ENCODE measurements around the gene AUP1.

AUP1 gene

DNA sequence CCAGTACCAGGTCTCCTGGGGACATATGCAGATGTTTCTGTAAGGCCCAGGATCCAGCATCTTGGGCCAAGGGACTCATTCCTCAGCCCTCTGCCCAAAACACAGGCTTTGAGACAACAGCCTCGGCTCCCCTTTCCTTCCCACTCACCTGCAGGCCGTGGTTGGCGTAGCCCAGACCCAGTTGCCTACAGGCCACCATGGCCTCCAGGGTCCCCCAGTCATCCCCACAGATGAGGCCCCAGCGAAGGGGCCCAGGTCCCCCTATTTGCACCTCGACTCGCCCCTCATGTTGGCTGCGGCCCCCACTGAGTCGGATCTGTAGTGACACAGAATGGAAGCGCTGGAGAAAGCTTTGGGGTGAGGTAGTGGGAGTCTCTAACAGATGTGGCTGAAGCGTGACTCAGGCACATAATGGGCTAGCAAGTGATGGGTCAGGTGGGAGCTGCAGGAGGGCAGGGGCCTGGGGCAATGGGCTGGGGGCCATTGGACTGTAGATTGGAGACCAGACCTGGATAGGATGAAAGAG, 6.0 kb upstream of the AUP1 start:
- DNase-seq (ENCODE audit: low spot score), result no peak

DNA sequence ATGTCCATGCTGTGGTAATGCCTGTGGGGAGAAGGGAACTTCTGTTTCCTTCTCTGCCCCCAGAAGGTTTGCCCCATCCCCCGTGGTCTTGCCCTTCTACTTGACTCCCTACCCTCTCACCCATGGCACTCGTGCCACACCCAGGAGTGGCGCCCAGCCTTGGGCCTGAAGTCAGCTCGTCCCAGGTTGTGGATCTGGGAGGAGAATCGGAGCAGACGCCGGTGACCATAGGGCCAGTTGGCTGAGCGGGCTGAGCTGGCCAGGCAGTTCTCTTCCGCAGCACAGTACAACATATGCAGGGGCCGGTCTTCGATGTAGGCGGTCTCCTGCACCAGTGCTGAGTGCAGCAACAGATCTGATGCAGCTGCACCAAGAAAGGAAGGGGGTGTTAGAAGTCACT, 4.9 kb upstream of the AUP1 start:
- no peak for DNase-seq (ENCODE audit: low spot score)

DNA sequence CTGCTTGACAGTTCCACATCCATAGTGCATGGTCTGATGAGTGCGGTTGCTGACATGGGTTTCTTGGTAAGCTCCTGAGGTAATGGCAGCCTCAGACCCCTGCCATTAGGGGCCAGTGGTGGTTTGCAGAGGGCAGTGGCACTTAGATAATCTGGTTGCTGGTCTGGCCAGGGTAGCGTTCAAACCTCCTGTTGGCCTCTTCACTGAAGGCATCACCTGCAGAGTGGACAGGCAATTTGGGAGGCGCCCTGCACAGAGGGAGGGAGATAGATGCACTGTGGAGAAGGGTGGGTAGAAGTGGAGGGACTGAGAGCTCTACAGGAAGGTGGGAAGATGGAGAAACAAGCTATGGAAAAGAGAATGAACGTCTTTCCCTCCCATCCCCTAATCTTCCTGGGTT, 4.0 kb upstream of the AUP1 start:
- DNase-seq (ENCODE audit: low spot score), result no peak

DNA sequence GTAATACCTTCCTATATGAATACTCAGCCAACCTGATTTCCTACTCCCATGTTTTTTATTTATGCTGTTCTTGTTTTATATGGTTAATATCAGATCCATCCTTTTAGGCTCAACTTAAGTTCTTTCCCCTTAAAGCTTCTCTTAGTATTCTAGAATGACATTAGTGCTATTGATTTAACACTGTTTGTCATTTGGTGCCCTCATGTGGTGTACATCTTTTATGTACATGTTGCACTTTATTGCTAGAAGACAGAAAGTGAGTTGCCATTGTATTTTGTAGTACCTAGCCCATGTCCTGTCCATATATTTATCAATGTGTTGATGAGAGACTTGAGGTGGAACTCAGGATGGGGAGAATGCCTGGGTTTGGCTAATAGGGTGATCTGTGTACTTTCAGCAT, 2.7 kb upstream of the AUP1 start:
- no peak for DNase-seq (ENCODE audit: low spot score)

DNA sequence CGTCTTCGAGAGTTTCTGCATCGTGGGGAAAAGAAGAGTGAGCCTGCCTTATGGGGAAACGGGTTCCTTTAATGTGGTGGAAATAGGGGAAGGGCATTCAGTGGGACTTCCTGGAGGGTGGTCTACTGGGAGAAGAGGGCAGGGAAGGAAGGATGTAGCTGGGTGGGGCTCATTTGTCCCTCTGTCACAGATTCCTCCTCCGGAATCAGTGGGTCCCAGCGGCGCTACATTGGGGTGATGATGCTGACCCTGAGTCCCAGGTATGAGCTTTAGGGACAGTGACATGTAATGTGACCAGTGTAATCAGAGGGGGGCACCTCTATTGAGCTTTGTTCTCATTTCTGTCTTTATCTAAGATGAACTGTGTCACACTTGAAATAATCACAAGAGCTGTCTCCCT, 2.2 kb upstream of the AUP1 start:
- no peak for DNase-seq (ENCODE audit: low spot score)

DNA sequence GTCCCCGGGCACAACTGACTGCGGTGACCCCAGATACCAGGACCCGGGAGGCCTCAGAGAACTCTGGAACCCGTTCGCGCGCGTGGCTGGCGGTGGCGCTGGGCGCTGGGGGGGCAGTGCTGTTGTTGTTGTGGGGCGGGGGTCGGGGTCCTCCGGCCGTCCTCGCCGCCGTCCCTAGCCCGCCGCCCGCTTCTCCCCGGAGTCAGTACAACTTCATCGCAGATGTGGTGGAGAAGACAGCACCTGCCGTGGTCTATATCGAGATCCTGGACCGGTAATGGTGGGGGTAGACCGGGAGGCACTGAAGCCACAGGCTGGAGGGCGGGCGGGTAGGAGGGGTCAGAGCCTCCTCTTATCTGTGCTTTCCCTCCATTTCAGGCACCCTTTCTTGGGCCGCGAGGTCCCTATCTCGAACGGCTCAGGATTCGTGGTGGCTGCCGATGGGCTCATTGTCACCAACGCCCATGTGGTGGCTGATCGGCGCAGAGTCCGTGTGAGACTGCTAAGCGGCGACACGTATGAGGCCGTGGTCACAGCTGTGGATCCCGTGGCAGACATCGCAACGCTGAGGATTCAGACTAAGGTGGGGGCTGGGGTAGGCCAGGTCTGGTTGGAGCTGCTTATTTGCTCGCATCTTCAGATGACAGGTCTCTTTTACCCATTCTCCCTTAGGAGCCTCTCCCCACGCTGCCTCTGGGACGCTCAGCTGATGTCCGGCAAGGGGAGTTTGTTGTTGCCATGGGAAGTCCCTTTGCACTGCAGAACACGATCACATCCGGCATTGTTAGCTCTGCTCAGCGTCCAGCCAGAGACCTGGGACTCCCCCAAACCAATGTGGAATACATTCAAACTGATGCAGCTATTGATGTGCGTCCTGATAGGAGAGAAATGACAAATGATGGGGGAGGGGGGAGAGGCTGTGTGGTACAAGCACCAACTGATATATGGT, 1.0 kb upstream of the AUP1 start:
- DNase-seq (ENCODE audit: low spot score), result peak; percentile 53

DNA sequence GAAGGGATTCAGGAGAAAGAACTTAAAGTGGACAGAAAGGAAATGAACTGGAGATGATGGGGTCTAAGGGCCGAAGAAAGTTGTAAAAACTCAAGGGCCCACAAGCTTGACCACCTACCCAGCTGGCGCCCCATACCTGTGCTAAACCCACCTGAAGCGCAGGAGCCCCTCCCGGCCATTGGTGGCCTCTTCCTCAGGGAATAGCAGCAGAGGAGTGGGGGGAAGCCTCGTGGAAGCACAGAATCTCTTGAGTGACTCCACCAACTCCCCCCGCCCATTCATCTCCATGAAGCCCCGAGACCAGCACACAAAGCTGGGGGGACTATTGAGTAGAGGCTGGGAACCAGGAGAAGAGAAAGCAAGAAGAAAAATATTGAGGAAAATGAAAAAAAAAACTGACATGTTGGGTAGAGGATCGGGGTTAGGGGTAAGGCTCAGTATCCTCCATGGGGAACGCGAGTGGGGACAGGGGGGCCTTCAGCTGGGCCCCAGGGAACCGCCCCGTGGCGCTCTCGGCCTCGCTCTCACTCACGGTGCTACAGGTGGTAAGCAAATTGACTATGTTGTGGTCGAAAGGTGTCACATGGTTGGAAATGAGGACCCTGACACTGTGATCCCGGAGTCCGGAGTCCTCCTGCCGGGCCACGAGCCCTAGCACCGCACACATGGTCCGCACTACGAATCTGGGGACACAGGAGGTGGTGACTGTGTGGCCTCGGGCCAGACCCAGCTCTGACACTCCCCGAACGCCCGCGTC, 728 bp downstream of the AUP1 start:
- no peak for DNase-seq (ENCODE audit: low spot score)

DNA sequence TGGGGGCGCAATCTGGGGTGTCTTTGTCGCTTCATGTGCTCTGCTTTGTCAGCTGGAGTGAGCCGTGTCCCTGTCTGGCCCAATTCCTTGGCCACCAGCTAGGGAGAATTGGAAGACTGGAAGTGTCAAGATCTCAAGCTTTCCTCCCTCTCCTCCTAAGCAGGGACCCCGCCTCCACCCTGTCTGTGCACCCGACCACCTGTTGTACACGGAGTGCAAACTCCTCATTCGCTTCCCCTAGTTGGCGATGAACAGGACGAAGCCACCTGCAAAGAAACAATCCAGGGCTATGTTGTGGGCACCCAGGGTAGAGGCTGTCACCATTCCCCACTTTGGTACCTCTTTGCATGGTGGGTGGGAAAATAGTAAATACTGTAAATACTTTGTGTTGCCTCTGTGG, 1.8 kb downstream of the AUP1 start:
- DNase-seq (ENCODE audit: low spot score), result no peak

DNA sequence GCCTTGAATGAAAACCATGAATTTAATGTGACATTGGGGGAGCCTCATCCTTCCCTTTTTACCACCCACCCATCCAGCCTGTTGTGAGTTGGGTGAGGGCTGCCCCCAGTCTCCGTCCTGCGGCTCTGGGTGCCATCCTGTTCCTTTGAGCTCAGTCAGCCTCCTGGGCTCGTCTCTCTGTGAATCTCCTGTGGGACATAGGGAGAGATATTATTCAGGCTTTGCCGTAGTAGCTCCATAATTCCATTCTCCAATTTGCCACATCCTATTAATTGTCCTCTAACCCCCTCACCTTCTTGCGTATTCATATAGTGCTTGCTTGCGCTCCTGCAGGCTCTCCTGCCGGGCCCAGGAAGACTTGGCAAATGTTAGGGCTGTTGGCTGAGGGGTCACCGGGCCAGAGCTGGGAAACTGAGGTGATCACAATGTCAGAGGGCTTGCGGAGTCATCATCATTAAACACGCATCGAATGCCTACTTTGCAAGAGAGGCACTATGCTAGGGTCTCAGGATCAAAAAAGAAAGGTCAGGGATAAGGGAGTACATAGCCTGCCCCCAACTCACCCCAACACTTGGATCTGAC, 2.8 kb downstream of the AUP1 start:
- no peak for DNase-seq (ENCODE audit: low spot score)

DNA sequence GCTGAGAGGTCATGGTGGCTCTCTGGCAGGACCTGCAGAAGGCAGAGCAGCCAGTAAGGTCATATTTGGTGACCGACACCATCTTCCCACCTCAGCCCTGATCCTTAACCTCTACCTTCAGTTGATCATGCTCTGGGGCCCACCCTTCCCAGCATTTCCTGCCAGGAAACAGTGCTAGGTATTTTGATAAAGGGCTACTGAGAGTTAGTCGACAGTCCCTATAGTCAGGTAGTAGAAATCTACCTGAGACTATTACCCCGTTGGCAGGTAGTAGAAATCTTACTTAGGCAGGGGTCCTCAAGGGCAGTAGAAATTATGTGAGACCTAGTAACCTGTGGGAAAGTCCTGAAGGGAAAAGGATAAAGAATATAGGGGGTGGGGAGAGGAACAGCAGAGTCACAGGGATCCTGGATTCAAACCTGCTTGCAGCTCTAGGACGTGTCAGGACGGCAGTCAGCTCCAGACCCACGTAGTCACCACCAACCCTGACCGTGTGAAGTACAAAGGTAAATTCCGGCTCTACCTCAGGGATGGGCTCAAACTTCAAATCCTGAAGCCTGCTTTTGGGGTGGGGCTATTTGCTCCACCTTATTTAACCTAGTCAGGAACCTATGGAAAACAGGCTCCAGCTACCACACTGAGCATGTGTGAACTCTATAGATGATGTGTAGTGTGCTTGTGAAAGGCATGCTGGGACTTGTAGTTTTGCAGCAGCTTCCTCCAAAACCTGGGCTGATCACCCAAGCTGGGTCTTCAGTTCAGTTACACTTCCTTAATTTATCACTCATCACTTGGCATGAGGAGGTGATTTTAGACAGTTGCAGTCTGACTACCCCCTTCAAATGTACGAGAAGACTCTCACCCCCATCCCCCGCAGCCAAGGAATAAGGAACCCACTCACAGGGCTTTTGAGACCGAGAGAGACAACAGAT, 3.5 kb downstream of the AUP1 start, which contains the start of gene DQX1:
Gene DQX1 (minus strand): TSS at position 515 of the 932 bp plus-strand sequence. CDS start 502 bp downstream, at position 13.
- DNase-seq (ENCODE audit: low spot score), result no peak

DNA sequence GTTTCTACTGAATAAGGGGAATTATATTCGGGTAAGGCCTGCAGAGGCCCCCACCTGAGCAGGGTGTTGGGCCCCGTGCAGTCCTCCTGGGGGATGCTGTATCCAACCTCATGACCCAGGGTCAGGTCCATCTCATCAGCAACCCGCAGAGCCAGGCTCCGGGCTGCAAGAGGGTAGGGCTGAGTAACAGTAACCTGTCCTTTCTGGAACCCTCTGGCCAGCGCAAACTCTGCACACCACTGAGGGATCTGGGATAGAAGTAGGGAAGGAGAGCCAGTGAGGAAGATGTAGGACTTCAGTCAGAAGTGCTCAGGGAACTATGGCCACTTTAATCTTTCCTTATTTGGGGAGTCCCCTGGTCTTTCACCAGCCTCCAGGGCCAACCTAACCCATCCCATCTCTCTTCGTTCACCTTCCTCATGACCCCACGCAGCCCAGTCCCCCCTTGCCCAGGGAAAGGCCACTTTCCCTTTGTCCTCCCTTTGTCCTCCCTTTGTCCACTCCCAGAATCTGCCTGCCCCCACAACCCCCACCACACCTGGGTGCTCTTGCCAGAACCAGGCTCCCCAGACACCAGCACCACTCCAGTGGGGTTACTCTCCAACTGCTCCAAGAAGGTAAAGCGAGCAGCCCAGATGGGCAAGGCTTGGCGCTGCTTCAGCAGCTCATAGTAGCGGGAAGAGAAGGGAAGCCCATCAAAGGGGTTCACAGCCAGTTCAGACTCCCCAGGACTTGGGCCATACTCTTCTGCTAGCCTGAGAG, 4.4 kb downstream of the AUP1 start:
- DNase-seq (ENCODE audit: low spot score), result no peak

DNA sequence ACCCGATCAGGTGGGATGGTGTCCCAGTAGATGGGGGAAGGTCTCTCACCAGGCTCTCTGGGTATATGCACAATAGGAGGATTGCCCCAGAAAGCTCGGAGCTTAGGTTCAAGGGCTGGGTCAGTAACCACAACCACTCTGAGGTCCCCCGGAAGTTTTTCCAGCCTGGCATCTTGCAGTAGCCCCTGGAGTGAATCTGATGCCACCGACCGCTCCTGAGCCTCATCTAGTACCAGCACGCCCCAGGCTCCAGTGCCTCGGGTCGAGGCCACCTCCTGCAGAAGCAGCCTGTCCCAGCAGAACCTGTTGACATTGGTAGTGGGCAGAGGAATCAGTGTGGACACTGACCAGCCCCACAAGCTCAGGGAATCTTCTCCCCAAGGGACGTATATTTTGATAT, 5.5 kb downstream of the AUP1 start:
- no peak for DNase-seq (ENCODE audit: low spot score)

DNA sequence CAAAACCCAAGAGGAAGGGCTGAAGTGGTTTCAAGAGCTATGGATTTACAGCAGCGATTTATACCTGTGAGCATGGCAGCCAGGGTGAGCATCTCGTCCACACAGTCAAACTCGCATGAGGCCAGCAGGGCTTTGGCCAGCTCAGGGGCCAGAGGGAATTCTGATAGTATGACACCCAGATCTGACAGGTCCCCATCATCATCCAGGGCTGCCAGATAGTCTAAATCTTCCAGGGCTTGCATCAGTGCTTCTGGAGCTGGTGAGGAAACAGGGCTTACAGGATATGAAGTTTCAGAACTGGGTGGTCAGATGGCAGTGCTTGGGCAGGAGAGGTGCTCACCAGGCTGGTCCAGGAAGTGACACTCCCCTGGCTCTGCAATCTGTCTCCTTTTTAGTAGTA, 7.0 kb downstream of the AUP1 start:
- DNase-seq (ENCODE audit: low spot score), result no peak

DNA sequence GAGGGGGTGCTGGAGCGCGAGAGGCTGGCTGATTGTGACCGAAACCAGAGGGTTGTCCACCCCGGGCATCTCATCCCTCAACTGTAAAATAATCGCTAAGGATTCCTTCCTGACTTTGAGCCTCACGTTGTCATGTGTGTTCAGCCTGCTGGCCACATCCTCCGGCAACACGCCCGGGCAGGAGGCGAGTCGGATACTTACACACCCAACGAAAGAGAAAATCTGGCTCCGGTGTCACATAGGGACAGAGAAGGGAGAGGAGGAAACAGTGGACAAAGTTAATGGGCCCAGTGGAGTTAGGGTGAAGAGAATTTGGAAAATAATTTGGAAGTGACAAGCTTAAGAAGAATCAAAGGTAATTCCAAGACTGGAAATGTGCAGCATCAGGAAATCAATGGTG, 12.9 kb downstream of the AUP1 start:
- no peak for DNase-seq (ENCODE audit: low spot score)

DNA sequence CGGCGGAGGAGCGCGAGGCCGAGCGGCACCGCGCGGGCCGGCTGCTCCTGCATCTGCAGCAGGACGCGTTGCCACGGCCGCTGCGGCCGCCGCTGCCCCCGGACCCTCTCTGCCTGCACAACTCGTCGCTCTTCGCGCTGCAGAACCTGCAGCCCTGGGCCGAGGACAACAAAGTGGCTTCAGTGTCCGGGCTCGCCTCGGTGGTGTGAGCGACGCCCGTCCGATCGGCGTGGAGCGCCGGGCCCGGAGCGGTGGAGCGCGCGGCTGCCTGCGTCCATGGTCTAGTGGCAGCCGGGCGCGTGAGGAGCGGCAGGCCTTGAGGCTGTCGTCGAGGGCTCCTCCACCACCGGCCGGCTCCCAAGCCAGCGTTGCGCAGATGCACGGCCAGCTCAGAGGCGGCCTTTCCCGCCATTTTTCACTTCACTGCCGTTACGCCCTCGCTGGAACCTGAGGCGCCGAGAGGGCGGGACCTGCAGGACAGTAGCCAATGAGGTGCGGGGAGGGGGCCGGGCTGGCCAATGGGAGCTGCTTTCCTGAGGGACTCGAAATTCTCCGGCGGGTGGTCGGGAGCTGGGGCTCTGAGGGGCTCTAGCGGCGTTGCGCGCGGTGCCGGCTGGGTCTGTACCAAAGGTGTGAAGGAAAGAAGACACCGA, 13.4 kb downstream of the AUP1 start:
- DNase-seq (ENCODE audit: low spot score), result no peak

DNA sequence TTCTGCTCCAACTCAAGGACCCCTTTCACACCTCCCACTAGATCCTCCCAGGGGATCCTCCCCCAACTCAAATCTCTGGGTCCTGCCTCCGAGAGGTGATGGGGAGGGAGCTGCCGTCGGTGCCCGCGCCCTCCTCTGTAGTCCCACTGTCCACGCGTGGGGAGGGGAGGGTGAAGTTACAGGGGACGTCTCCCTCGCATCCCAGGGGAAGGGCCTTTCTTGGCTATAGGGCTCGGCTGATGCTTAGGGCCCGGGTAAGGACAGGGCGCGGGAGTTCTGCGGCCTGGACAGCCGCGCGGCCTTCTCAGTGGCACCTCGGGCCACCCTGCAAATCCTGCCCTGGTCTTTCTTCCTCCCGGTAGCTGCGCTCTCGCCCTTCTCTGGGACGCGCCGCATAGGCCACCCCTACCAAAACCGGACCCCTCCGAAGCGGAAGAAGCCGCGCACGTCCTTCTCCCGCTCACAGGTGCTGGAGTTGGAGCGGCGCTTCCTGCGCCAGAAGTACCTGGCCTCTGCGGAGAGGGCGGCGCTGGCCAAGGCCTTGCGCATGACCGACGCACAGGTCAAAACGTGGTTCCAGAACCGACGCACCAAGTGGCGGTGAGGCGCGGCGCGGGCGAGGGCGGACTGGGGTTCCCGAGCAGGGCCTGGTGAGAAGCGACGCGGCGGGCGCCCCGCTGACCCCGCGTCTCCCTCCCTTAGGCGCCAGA, 14.1 kb downstream of the AUP1 start:
- DNase-seq (ENCODE audit: low spot score), result no peak

DNA sequence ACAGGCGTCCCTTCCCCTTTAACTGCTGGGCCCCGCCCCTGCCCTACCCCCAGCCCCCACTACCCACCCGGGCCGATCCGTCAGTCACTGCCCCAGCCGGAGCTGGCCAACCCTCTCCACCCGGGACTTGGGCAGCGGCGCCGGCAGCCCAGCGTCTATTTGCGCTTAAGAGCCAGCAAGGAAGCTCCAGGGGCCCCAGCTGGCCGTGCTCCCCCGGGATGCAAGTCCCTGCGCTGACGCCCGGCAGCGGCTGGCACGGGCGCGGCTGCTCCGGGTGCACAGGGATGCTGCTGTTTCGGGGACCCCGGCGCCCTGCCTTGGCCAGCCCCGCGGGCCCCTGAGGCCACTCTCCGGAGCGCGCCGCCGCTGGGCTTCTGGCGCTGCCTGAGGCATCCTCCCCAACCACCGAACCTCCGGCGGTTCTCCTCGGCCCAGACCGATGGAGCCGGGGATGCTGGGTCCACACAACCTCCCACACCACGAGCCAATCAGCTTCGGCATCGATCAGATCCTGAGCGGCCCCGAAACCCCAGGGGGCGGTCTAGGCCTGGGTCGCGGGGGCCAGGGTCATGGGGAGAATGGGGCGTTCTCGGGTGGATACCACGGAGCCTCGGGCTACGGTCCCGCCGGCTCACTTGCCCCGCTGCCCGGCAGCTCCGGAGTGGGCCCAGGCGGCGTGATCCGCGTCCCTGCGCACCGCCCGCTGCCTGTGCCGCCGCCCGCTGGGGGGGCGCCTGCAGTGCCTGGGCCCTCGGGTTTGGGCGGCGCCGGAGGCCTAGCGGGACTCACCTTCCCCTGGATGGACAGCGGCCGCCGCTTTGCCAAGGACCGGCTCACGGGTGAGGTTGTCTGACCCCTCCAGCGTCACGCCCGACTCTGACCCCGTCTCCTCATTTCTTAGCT, 14.9 kb downstream of the AUP1 start, which contains the start of gene TLX2:
Gene TLX2 (plus strand): TSS at position 83 of the 903 bp plus-strand sequence. CDS start 357 bp downstream, at position 440.
- DNase-seq (ENCODE audit: low spot score), result no peak

Measured in HuH-7.5 (cell line).